ENCODE results near the gene IFNA14. TPM values are rescaled to one million over a fixed set of nuclear protein-coding genes. Genes with fewer than 3 reads are reported as not detected.
A peak's percentile ranks its signal among the peaks of the same experiment; 100 is the strongest.
"Not testable (repeated sequence)": the region's sequence is repeated elsewhere in the genome, so short reads cannot be mapped to it uniquely, and the experiment has no call there.

The IFNA14 gene
- total RNA-seq, 1 donor from 2014 or later = not detected

- intact Hi-C loops (cut with DNase I) = not testable (repeated sequence)
- DNase-seq = peak; percentile 38
Measured at GRCh38 chr9:21235468-21236359, 4.1 kb downstream of the IFNA14 start.

GRCh38 chr9:21234153-21234687 is 5.6 kb downstream of the IFNA14 start:
- Histone ChIP-seq H3K27me3 (ENCODE audit: low read depth) (no peaks in the 10 kb centered on the region), H3K36me3 (no peaks in the 10 kb centered on the region), H3K9me3 (no peaks in the 10 kb centered on the region), H3K27ac (no peak overlapping the region), H3K4me1 (no peaks in the 10 kb centered on the region), H3K4me3 (no peak overlapping the region)
- TF ChIP-seq CTCF (IDR thresholded peaks at IDR 0.05) = no peak
- intact Hi-C loops (cut with DNase I) = no loop called here
- DNase-seq (peak; percentile 16), ATAC-seq (no peak)

More at GRCh38 chr9:21235468-21236359, 4.1 kb downstream of the IFNA14 start:
- H3K9me3 ChIP-seq; H3K27me3 ChIP-seq (ENCODE audit: low read depth); H3K27ac ChIP-seq; H3K36me3 ChIP-seq; H3K4me1 ChIP-seq; H3K4me3 ChIP-seq: not testable (repeated sequence)
- peak; percentile 69 to 80 for ATAC-seq
- TF ChIP-seq CTCF (IDR thresholded peaks at IDR 0.05) = peak; percentile 56

GRCh38 chr9:21233258-21233657 is 6.5 kb downstream of the IFNA14 start:
- Histone ChIP-seq H3K36me3 (no peaks in the 10 kb centered on the region), H3K27me3 (ENCODE audit: low read depth) (no peaks in the 10 kb centered on the region), H3K4me1 (no peaks in the 10 kb centered on the region), H3K4me3 (no peak overlapping the region), H3K9me3 (no peaks in the 10 kb centered on the region), H3K27ac (no peak overlapping the region)
- TF ChIP-seq CTCF (IDR thresholded peaks at IDR 0.05) = no peak
- ATAC-seq (no peak), DNase-seq (no peak)
- intact Hi-C loops (cut with DNase I) = no loop called here

GRCh38 chr9:21228122-21228521 is 11.7 kb downstream of the IFNA14 start, which contains the start of gene IFNA17:
Gene IFNA17 (minus strand): TSS chr9:21228222. CDS start chr9:21228173, 49 bp downstream.
- no peak for TF ChIP-seq CTCF (IDR thresholded peaks at IDR 0.05)
- Histone ChIP-seq H3K36me3 (no peaks in the 10 kb centered on the region), H3K9me3 (no peaks in the 10 kb centered on the region), H3K27me3 (ENCODE audit: low read depth) (no peaks in the 10 kb centered on the region), H3K4me3 (no peak within 1 kb of the TSS), H3K27ac (no peak within 1 kb of the TSS), H3K4me1 (no peaks in the 10 kb centered on the region)
- intact Hi-C loops (cut with DNase I) = no loop called here
- DNase-seq (no peak), ATAC-seq (no peak)

GRCh38 chr9:21217211-21217610 is 22.6 kb downstream of the IFNA14 start, which contains the start of gene IFNA16:
Gene IFNA16 (minus strand): TSS chr9:21217311. CDS start chr9:21217305, 6 bp downstream.
- DNase-seq; ATAC-seq; H3K27me3 ChIP-seq (ENCODE audit: low read depth); H3K4me3 ChIP-seq; H3K9me3 ChIP-seq; H3K36me3 ChIP-seq; H3K4me1 ChIP-seq; intact Hi-C loops (cut with DNase I); H3K27ac ChIP-seq: not testable (repeated sequence)

- H3K4me1 ChIP-seq; intact Hi-C loops (cut with DNase I); H3K4me3 ChIP-seq; DNase-seq; H3K27ac ChIP-seq; ATAC-seq; H3K36me3 ChIP-seq; H3K9me3 ChIP-seq; H3K27me3 ChIP-seq (ENCODE audit: low read depth): not testable (repeated sequence)
Measured at GRCh38 chr9:21213411-21214326, 26.1 kb downstream of the IFNA14 start.

GRCh38 chr9:21212160-21212559 is 27.6 kb downstream of the IFNA14 start:
- H3K27me3 ChIP-seq (ENCODE audit: low read depth); H3K4me1 ChIP-seq; H3K4me3 ChIP-seq; intact Hi-C loops (cut with DNase I); H3K9me3 ChIP-seq; DNase-seq; H3K36me3 ChIP-seq; H3K27ac ChIP-seq: not testable (repeated sequence)
- ATAC-seq = peak in 1 of 2 donors; percentile 29

- H3K36me3 ChIP-seq; H3K4me1 ChIP-seq; H3K4me3 ChIP-seq; DNase-seq; H3K9me3 ChIP-seq; intact Hi-C loops (cut with DNase I); ATAC-seq; H3K27ac ChIP-seq; H3K27me3 ChIP-seq (ENCODE audit: low read depth): not testable (repeated sequence)
Measured at GRCh38 chr9:21210782-21211181, 29.0 kb downstream of the IFNA14 start.

Measured in lower lobe of right lung (tissue), 2 donors.